Stimulated activated CD4-positive, alpha-beta T cell treated with anti-CD3 and anti-CD28 coated beads, Interleukin-1b, Interleukin-23, amount 100 ng/mL, for 1 hour (primary cell): ENCODE results near the gene VPS4B.

Experiments
- DNase-seq, 2 donors: peaks; one replicate each; pipeline ENCODE4 v3.0.0-alpha.2; 2020; ENCODE audit warnings: low read depth in 2 of 2

VPS4B gene

DNA sequence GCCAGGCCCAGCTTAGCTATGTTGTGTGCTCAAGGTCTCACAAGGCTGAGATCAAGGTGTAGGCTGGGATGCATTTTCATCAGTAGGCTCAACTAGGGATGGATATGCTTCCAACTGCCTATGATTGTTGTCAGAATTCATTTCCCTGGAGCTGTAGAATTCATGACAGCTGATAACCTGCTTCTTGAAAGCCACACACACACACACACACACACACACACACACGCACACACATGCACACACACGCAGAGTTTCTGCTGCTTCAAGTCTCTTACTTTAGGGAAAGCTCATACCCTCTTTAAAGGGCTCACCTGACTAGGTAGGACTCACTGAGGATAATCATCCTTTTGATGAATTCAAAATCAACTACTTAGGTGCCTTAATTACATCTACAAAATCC, 8.2 kb upstream of the VPS4B start:
- DNase-seq: no peak

DNA sequence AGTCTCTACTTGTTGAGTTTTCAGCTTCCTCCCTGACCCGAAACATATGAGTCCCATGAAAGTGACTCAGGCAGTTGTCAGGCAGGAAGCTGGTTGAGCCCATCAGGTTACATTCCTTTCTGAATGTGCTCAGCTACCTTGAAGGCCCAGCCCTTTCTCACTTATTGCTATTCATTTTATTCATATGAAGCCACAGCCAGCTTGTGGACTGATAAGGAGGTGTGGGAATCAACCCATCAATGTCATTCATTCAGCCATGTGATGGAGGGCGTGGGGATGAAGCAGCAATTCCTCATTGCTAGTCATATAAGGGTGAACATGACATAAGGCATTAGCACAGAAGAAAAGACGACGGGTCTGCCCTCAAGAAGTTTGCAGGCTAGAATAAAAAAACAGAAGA, 5.3 kb upstream of the VPS4B start:
- no peak for DNase-seq

DNA sequence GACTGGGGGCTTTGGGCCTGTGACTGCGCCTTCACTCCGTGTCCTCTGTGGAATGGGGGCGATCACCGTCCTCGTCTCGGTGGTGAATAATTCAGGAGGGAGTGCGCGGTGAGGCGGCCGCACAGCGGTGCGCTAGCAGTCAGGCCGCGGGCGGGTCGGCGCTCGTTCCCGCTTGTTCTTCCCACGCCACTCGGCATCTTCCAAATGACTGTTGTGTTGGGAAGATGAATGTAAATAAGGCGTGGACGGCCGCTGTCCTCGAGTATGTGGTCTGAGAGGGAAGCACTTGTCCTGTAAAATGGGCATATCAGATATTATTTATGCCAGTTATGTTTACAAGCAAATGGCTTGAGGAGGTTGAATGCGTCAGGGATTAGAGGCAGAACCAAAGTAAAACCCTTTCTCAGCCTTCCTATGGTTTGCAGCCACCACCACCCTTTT, 608 bp upstream of the VPS4B start:
- no peak for DNase-seq

- DNase-seq: no peak
These were observed 762 bp downstream of the VPS4B start for GRCh38 chr18:63421514-63421913.

GRCh38 chr18:63412953-63413352, 9.3 kb downstream of the VPS4B start:
- no peak for DNase-seq

GRCh38 chr18:63410792-63411191, 11.5 kb downstream of the VPS4B start:
- DNase-seq: no peak

DNA sequence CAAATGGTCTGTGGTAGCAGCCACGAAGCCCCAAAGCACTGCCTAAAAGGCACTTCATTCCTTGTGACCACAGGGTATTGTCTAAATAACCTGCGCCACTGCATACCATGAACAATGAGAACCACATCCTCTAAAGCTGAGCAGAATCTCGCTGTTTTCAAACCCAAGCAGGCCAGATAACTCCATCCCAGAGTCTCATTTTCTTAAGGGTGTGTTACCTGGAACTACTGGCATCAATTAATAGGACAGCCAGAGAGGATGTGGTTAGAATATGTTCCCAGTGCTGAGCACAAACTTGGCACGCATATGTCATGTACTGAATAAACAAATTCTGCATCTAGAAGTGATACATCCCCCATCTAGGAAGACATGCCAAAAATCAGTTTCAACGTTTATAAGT, 13.0 kb downstream of the VPS4B start:
- DNase-seq: no peak

GRCh38 chr18:63407734-63408133, 14.5 kb downstream of the VPS4B start:
- DNase-seq: no peak

DNA sequence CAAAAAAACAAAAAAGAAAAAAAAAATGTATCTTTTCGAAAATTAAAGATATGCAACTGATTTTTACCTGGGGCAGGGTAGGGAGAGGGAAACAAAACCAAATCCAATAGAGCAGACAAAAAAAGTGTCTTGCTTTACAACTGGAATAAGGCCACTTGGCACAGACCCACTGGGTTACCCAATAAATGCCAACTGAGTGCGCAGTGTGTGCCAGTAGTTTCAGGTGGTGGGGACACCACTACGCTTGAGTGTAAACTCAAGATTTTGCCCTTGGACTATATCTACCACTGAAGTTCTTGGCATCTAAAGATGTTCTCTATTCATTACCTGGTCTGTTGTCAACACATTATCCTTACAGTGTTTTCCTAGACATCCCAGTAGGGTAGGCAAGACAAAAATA, 16.3 kb downstream of the VPS4B start:
- DNase-seq: no peak

DNA sequence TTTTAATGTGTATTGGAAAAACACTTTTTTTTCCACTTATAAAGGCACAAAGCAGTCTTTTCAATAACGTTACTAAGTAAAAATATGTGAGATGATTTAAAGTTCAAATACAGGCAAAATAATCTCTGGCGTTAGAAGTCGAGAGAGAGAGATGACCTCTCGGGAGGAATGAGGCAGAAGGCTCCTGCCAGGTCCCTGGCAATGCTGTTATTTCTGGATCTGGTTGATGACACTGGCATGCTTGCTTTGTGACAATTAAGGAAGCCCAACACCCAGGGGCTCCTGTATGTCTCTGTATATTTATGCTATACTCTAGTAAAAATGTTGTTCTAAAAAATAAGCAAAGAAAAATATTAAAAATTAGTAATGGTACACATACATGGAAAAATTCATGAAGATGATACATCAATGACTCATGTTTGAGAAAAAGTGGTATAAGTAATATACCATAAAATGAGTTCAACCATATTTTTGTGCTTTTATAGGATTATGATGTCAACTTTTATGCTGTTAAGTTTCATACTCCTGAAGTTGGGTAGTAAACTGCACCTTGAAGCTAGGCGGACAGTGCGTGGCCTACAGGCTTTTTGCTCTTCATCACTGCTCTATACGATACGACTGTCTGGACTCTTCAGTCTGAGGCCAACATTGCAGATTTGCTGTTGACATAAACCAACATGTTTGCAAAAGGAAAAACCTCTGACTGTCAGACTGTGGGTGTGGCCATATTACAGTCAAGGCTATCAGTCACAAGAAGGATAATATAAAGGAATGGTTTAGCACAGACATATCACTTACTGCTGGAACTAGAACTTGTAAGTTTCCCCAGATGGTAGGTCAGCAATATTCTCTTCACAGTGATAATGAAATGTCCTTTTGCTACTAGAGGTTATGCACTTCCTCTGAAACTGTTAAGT, 19.8 kb downstream of the VPS4B start:
- no peak for DNase-seq

- no peak for DNase-seq
These were observed 23.0 kb downstream of the VPS4B start for GRCh38 chr18:63399300-63399699.

DNA sequence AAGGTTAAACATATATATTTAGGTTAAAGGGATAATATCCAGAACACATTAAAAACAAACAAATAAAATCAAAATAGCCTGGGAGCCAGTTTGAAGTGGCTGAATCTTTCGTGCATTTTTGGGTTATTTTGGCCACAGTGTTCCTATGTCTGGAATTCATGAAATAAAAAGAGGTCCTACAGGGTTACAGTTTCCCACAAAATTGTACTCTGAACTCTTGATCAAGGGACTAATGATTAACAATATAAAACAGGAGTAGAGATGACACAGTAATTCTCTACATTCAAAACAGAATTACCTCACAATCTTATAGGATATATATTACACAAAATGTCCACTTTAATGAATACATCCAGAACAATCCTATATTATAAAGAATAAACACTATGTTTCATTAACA, 24.9 kb downstream of the VPS4B start:
- DNase-seq: no peak

DNA sequence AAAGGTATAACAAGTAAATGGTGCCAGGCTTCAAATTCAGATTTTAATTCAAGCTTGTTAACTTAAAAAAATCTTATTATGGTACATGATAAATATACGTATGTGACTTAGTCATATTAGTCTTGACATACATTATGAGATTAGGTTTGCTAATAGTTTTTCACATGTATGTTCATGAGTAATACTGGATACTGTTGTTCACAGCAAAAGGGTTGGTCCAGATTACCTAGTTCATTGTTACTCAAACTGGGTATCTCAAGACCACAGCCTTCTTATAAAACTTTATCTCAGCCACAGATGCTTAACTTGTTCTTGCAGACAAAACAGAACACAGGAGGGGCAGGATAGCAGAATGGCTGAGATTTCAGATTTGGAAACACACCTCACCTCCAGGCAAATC, 26.8 kb downstream of the VPS4B start:
- no peak for DNase-seq

GRCh38 chr18:63394954-63395353, 27.3 kb downstream of the VPS4B start:
- DNase-seq: no peak

DNA sequence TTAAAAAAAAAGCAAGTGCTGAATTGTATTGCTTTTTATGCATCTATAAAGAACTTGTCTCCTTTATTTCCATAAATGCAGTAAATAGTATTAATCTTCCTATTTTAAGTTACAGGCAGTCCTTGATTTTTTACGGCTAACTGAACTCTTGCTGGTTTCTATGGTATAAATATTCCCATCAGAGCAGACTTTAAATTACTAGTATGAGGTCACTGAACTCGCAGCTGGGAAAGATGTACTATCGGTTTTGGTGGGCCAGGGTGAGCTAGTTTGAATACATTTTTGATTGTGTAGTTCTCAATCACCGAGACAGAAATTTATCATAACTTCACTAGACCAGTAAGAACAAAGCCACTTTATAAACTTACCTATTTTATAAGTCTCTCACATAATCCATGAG, 34.4 kb downstream of the VPS4B start:
- no peak for DNase-seq

GRCh38 chr18:63382843-63383242, 39.4 kb downstream of the VPS4B start:
- no peak for DNase-seq

DNA sequence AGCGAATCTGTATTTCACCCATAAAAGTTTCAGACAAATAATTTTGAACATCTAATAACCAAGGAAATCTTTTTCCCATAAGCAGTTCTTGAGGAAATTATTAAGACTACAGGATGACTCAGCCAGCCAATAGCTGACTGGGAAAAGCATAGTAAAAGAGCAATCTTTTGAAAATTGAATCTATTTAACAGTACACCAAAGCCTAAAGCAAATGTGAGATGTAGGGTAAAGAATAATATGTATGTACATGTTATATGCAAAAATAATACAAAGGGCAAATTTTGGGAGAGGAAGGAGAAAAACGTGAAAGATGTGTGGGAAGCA, 42.7 kb downstream of the VPS4B start:
- DNase-seq: no peak

DNA sequence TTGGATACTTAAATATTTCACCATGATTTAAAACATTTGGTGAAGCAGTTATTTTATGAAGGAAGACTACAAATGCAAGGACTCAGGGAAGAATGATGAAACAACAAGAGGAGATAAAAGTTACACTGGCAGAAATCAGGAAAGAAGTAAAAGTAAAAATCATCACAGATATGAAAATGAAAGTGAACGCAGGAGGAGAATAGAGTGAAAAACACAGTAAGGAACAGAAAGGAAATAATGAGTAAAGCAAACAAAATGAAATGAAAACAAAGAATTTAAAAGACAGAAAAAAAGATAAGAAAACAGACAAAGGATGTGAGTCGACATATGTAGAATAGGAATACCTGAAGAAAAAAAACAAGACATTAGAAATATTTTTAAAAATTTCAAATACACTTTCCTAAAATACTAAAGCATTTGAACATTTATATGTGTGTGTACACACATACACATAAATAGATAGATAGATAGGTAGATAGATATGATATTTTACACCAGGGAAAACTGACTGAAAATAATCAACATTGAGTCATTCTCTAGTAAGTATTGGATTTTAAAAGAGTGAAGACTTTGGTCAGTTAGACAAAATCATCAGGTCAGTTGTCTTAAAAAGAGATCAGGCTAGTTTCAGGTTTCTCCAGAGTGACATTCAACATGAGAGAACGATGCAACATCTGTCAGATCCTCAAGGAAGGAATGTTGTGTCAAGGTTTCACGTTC, 43.2 kb downstream of the VPS4B start:
- no peak for DNase-seq

GRCh38 chr18:63377275-63377980, 44.8 kb downstream of the VPS4B start:
- DNase-seq: no peak

DNA sequence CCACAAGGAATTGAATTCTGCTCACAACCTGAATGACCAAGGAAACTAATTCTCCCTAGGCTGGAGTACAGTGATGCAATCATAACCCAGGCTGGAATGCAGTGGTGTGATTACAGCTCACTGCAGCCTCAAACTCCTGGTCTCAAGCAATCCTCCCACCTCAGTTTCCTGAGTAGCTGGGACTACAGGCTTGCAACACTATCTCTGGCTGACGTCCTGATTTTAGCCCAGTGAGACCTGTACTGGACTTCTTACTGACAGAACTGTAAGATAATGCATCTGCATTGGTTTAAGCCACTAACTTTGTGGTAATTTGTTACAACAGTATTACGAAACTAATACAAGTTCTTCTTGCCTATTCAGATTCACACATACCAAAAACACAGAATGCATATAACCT, 45.7 kb downstream of the VPS4B start:
- no peak for DNase-seq

DNA sequence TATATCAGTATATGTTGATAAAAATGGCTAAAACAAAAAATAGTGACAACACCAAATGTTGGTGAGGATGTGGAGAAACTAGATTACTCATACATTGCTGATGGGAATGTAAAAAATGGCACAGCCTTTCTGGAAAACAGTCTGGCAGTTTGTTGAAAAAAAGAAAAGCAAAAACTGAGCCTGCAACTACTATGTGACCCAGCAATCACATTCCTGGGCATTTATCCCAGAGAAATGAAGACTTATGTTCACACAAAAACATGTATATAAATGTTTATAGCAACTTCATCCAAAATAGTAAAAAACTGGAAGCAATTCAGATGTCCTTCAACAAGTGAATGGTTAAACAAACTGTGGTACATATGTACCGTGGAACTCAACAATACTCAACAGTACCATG, 47.7 kb downstream of the VPS4B start:
- DNase-seq: no peak

DNA sequence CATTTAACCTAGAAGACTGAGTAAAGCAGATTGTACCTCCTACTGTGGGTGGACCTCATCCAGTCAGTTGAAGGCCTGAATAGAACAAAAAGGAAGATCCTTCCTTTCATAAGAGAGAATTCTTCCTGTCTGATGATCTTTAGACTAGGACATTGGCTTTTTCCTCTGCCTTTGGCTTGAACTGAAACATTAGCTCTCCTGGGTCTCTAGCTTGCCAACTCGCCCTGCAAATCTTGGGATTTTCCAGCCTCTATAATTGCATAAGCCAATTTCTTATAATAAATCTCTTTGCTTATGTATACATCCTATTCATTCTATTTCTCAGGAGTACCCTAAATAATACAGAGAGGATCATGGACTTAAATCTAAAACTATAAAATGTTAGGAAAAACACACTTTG, 49.1 kb downstream of the VPS4B start:
- DNase-seq: no peak

- no peak for DNase-seq
These were observed 53.7 kb downstream of the VPS4B start for GRCh38 chr18:63368611-63369010.
